Gastroesophageal sphincter (tissue), 3 donors: Measurements from ENCODE around the gene CD163L1.

Experiments used
- CTCF ChIP-seq, 4 experiments: fragments of 200-600 bp in 2 of 4; fragments of 450-650 bp in 2 of 4; sonication (generic) in 1 of 4; IDR thresholded peaks; one replicate each; pipeline ENCODE4 v1.5.1; 2017 to 2019; ENCODE audit warnings: antibody characterized with exemption in 4 of 4, mild to moderate bottlenecking in 2 of 4, moderate library complexity in 2 of 4
- POLR2A ChIP-seq, 2 donors: fragments of 450-650 bp; IDR thresholded peaks; one replicate each; pipeline ENCODE4 v1.6.1; 2017; ENCODE audit warnings: antibody characterized with exemption in 2 of 2, mild to moderate bottlenecking in 2 of 2, moderate library complexity in 1 of 2
- POLR2AphosphoS5 ChIP-seq: sonication (generic); formaldehyde crosslinking; IDR thresholded peaks from one replicate; pipeline ENCODE4 v1.6.1; 2017; ENCODE audit warnings: antibody characterized with exemption

- TF ChIP-seq POLR2A (IDR thresholded peaks at IDR 0.05) (no peak), CTCF (IDR thresholded peaks at IDR 0.05) (no peak), POLR2AphosphoS5 (no peak)
Measured at GRCh38 chr12:7399089-7399488, 44.9 kb downstream of the CD163L1 start.
